NCI-H2227 (cell line): ENCODE results near the gene LRRC71.
"Not testable (repeated sequence)": the region's sequence is repeated elsewhere in the genome, so short reads cannot be mapped to it uniquely, and the experiment has no call there.

ENCODE experiments used
- DNase-seq: peaks from one replicate; lab custom pipeline; 2025; ENCODE audit not compliant: unreplicated experiment; lab: John Stamatoyannopoulos, UW

Gene LRRC71

GRCh38 chr1:156926695-156927094, 6.3 kb downstream of the LRRC71 start:
- DNase-seq = not testable (repeated sequence)

- DNase-seq = peak; percentile 92
Measured at GRCh38 chr1:156927215-156928042, 7.0 kb downstream of the LRRC71 start.

- DNase-seq = no peak
Measured at GRCh38 chr1:156928043-156928602, 7.7 kb downstream of the LRRC71 start.

GRCh38 chr1:156929596-156930238, 9.3 kb downstream of the LRRC71 start:
- DNase-seq = no peak

- DNase-seq = no peak
Measured at GRCh38 chr1:156930483-156930882, 10.1 kb downstream of the LRRC71 start.

- DNase-seq = no peak
Measured at GRCh38 chr1:156931211-156931952, 10.9 kb downstream of the LRRC71 start.

- no peak for DNase-seq
Measured at GRCh38 chr1:156931974-156932710, 11.7 kb downstream of the LRRC71 start.

GRCh38 chr1:156933136-156933535, 12.7 kb downstream of the LRRC71 start:
- no peak for DNase-seq

- no peak for DNase-seq
Measured at GRCh38 chr1:156935505-156936128, 15.2 kb downstream of the LRRC71 start.

- DNase-seq = no peak
Measured at GRCh38 chr1:156936191-156936590, 15.8 kb downstream of the LRRC71 start.

GRCh38 chr1:156936721-156937220, 16.3 kb downstream of the LRRC71 start:
- DNase-seq = no peak

- no peak for DNase-seq
Measured at GRCh38 chr1:156937883-156938282, 17.5 kb downstream of the LRRC71 start.

- DNase-seq = no peak
Measured at GRCh38 chr1:156938813-156939212, 18.4 kb downstream of the LRRC71 start.

- no peak for DNase-seq
Measured at GRCh38 chr1:156939786-156940334, 19.4 kb downstream of the LRRC71 start.

- DNase-seq = no peak
Measured at GRCh38 chr1:156941675-156942074, 21.2 kb downstream of the LRRC71 start.

GRCh38 chr1:156942176-156942575, 21.7 kb downstream of the LRRC71 start:
- no peak for DNase-seq

GRCh38 chr1:156942576-156942975, 22.1 kb downstream of the LRRC71 start:
- DNase-seq = no peak

GRCh38 chr1:156943756-156944155, 23.3 kb downstream of the LRRC71 start:
- DNase-seq = no peak

- no peak for DNase-seq
Measured at GRCh38 chr1:156944268-156944667, 23.8 kb downstream of the LRRC71 start.

- no peak for DNase-seq
Measured at GRCh38 chr1:156944848-156945247, 24.4 kb downstream of the LRRC71 start.
